HAP-1 (cell line): ENCODE measurements around the gene NLRP7.
"Not testable (repeated sequence)": the region's sequence is repeated elsewhere in the genome, so short reads cannot be mapped to it uniquely, and the experiment has no call there.

Experiments
- DNase-seq, 2 experiments: peaks; one replicate each; pipeline ENCODE4 v3.0.0-alpha.2; 2016 to 2020; ENCODE audit warnings: low spot score in 2 of 2
- H3K27me3 ChIP-seq: fragments of 250-450 bp; sonication (Bioruptor Pico); 2 replicates; pipeline ENCODE4 v1.5.1; 2020; ENCODE audit warnings: low read depth, mild to moderate bottlenecking, moderate library complexity
- H3K36me3 ChIP-seq: fragments of 250-450 bp; sonication (Bioruptor Pico); replicated peaks from 2 replicates; pipeline ENCODE4 v1.5.1; 2020; ENCODE audit warnings: mild to moderate bottlenecking
- H3K4me1 ChIP-seq: fragments of 250-450 bp; sonication (Bioruptor Pico); 2 replicates; pipeline ENCODE4 v1.5.1; 2020; ENCODE audit warnings: mild to moderate bottlenecking
- H3K4me3 ChIP-seq: fragments of 250-450 bp; sonication (Bioruptor Pico); 2 replicates; pipeline ENCODE4 v1.5.1; 2020; ENCODE audit warnings: mild to moderate bottlenecking, moderate library complexity
- H3K9me3 ChIP-seq: fragments of 250-450 bp; sonication (Bioruptor Pico); 2 replicates; pipeline ENCODE4 v1.5.1; 2020; ENCODE audit warnings: mild to moderate bottlenecking, moderate library complexity
- in situ Hi-C: fragments of 300-500 bp; cut with MboI; formaldehyde crosslinking; loops from 3 replicates; pipeline ENCODE4 v1.14.3; 2020; ENCODE audit warnings: low sequenced_read_pairs, inconsistent platforms, mixed read lengths

NLRP7 gene

DNA sequence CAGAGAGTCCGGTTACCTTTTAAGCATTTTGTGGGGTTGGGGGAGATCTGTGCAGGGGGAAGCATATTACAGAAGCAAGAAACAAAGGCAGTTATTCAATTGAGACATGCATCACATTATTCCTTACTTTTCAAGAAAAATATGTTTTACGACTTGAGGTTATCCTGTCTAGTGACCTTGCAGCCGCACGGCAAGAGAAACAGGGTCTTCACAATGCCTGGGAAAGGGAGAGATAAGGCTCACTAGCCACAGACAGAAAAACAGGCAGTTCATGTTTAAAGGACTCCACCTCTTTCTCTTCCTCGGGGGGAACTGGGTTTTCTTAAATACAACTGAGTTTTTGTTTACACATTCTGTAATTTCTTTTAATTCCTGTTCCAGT is 41.9 kb downstream of the NLRP7 start:
- DNase-seq, result no peak
- H3K27me3 ChIP-seq, result no peaks in the 10 kb centered on the region
- in situ Hi-C loops, result no loop called here
- H3K36me3 ChIP-seq, result no peaks in the 10 kb centered on the region
- no peaks in the 10 kb centered on the region for H3K9me3 ChIP-seq
- H3K4me3 ChIP-seq, result no peak overlapping the region
- no peaks in the 10 kb centered on the region for H3K4me1 ChIP-seq

DNA sequence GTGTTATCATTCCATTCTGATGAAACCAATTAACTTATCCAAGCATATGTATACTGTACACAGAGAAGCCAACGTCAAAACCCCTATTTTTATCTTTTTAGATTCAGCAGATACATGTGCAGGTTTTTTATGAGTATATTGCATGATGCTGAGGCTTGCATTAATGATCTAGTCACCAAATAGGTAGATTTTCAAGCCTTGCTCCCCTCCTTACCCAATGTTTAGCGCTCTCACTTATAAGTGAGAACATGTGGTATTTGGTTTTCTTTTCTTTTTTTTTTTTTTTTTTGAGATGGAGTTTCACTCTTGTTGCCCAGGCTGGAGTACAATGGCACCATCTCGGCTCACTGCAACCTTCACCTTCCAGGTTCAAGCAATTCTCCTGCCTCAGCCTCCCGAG is 43.1 kb downstream of the NLRP7 start:
- H3K4me1 ChIP-seq, H3K9me3 ChIP-seq, in situ Hi-C loops, H3K4me3 ChIP-seq, H3K27me3 ChIP-seq, DNase-seq, H3K36me3 ChIP-seq: not testable (repeated sequence)

DNA sequence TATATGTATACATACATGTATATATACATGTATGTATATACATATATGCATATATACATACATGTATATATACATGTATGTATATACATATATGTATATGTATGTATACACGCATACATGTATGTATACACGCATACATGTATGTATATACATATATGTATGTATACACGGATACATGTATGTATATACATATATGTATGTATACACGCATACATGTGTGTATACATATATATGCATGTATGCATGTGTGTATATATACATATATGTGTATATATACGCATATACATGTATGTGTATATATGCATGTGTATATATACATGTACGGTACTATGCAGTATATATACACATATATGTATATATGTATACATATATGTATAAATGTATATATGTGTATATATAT is 44.0 kb downstream of the NLRP7 start:
- no peak overlapping the region for H3K4me3 ChIP-seq
- in situ Hi-C loops, result no loop called here
- H3K27me3 ChIP-seq, result no peaks in the 10 kb centered on the region
- no peaks in the 10 kb centered on the region for H3K4me1 ChIP-seq
- no peaks in the 10 kb centered on the region for H3K36me3 ChIP-seq
- no peak for DNase-seq
- H3K9me3 ChIP-seq, result no peaks in the 10 kb centered on the region

DNA sequence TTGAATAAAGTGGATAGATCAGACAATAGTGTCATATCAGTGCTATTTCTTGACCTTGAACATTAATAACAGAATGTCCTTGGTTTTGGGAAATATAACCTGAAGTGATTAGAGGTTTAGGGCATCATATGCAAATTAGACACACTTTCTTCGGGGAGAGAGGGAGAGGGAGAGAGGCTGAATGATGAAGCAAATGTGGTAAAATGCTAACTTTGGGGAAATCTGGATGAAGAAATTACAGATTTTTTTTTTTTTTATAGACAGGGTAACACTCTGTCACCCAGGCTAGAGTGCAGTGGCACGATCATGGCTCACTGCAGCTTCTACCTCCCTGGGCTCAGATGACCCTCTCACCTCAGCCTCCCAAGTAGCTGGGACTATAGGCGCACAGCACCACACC is 45.3 kb downstream of the NLRP7 start:
- in situ Hi-C loops, result no loop called here
- no peak for DNase-seq
- H3K4me3 ChIP-seq, result no peak overlapping the region
- H3K9me3 ChIP-seq, result no peaks in the 10 kb centered on the region
- H3K36me3 ChIP-seq, result no peaks in the 10 kb centered on the region
- H3K27me3 ChIP-seq, result no peaks in the 10 kb centered on the region
- H3K4me1 ChIP-seq, result no peaks in the 10 kb centered on the region

DNA sequence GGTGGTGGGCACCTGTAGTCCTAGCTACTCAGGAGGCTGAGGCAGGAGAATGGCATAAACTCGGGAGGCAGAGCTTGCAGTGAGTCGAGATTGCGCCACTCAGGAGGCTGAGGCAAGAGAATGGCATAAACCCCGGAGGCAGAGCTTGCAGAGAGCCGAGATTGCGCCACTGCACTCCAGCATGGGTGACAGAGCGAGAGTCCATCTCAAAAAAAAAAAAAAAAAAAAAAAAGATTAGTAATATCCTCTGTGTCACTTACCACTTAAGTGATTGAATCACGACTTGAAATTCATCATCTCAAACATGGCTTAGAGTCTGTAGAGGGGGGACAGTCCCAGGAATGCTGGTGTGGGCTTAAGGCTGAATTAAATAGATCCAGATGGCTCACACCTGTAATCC is 46.2 kb downstream of the NLRP7 start:
- DNase-seq, in situ Hi-C loops: not testable (repeated sequence)

DNA sequence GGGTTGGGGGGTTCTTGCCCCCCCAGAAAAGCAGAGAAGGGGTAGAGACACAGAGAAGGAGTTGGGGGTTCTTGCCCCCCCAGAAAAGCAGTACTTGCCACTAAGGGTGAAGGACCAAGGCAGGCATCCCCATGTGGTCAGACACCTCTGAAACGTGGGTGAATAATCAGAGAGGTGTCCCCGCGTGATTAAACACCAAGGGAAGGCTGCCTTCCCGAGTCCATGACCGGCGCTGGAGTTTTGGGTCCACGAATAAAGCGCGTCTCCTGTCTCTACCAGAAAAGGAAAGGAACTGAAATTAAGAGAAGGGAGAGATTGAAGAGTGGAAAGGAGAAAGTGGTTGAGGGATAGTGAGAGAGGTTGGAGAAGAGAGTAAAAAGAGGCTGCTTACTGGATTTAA is 47.7 kb downstream of the NLRP7 start:
- DNase-seq, in situ Hi-C loops, H3K27me3 ChIP-seq, H3K36me3 ChIP-seq, H3K4me3 ChIP-seq, H3K9me3 ChIP-seq, H3K4me1 ChIP-seq: not testable (repeated sequence)

More for the DNA sequence above, 46.2 kb downstream of the NLRP7 start:
- H3K36me3 ChIP-seq, H3K27me3 ChIP-seq, H3K4me3 ChIP-seq, H3K4me1 ChIP-seq, H3K9me3 ChIP-seq: not testable (repeated sequence)

DNA sequence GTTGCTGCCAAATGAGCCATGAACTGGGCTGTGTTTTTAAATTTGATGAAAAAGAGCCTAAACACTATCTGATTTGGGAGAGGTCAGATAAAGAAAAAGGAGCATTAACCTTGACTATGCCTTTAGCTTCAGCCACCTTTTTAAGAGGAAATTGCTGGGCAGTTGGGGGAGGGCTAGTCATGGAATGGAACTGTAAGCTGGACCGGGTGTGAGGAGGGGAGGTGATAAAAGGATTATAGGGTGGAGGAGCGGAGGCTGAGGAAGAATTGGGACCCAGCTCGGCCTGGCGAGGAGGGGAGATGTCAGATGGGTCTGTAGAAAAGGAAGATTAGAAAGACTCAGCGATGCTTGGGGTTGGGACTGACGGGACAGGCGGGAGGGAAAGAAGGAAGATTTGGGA is 48.6 kb downstream of the NLRP7 start:
- DNase-seq, H3K36me3 ChIP-seq, H3K27me3 ChIP-seq, H3K9me3 ChIP-seq, H3K4me1 ChIP-seq, in situ Hi-C loops, H3K4me3 ChIP-seq: not testable (repeated sequence)

DNA sequence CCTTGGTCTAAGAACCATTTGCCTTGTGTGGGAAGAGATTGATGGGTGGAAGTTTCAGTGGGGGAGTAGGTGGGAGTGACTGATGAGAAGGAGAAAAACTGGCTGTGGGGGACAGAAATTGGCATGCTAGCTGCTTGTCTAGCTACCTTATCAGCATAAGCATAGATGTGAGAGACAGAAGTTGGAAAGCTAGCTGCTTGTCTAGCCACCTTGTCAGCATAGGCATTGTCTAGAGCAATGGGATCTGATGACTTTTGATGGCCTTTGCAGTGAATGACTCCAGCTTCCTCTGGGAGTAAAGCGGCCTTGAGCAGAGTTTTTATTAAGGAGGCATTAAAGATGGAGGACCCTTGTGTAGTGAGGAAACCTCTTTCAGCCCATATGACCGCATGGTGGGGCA is 51.3 kb downstream of the NLRP7 start:
- in situ Hi-C loops, result no loop called here
- Histone ChIP-seq H3K27me3 (no peaks in the 10 kb centered on the region), H3K36me3 (no peaks in the 10 kb centered on the region), H3K9me3 (no peaks in the 10 kb centered on the region), H3K4me1 (no peaks in the 10 kb centered on the region), H3K4me3 (no peak overlapping the region)
- no peak for DNase-seq

DNA sequence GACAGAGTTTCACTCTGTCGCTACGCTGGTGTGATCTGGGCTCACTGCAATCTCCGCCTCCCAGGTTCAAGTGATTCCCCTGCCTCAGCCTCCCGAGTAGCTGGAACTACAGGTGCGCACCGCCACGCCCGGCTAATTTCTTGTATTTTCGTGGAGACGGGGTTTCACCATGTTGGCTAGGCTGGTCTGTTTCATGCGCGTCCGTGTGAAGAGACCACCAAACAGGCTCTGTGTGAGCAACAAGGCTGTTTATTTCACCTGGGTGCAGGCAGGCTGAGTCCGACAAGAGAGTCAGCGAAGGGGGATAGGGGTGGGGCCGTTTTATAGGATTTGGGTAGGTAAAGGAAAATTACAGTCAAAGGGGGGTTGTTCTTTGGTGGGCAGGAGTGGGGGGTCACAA is 53.2 kb downstream of the NLRP7 start:
- H3K27me3 ChIP-seq, H3K4me3 ChIP-seq, H3K9me3 ChIP-seq, H3K36me3 ChIP-seq, H3K4me1 ChIP-seq, in situ Hi-C loops, DNase-seq: not testable (repeated sequence)

DNA sequence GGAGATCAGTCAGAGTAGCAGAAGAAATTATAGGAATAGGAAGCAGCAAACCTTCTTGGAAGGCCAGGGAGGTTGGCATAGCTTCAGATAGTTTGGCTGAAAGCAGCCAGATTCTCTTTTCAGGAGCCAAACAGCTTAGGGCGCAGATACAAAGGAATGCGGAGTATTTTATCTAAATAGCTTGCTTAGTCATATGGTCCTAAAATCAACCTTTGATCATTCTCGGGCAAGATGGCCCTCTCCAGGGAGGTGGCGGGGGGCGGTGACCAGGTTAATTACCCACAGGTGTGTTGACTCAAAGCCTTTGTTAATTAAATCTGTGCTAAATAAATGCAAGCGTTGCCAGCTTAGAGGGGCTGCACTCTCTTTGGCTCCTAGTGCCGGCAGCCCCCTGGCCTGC is 53.9 kb downstream of the NLRP7 start:
- DNase-seq, result no peak
- Histone ChIP-seq H3K27me3 (no peaks in the 10 kb centered on the region), H3K36me3 (no peaks in the 10 kb centered on the region), H3K4me3 (no peak overlapping the region), H3K4me1 (no peaks in the 10 kb centered on the region), H3K9me3 (no peaks in the 10 kb centered on the region)
- in situ Hi-C loops, result no loop called here

DNA sequence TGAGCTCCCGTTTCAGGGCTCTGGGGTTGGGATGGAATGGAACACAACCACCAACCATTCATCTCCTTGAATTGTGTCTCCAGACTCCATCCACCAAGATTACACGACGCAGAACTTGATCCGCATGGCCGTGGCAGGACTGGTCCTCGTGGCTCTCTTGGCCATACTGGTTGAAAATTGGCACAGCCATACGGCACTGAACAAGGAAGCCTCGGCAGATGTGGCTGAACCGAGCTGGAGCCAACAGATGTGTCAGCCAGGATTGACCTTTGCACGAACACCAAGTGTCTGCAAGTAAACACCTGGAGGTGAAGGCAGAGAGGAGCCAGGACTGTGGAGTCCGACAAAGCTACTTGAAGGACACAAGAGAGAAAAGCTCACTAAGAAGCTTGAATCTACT is 57.8 kb downstream of the NLRP7 start:
- in situ Hi-C loops, result no loop called here
- Histone ChIP-seq H3K9me3 (peaks cover 2% of the 10 kb centered on the region; the same call in 1 of the 2 replicates), H3K4me3 (no peak overlapping the region), H3K36me3 (no peaks in the 10 kb centered on the region), H3K27me3 (no peaks in the 10 kb centered on the region), H3K4me1 (no peaks in the 10 kb centered on the region)
- no peak for DNase-seq

DNA sequence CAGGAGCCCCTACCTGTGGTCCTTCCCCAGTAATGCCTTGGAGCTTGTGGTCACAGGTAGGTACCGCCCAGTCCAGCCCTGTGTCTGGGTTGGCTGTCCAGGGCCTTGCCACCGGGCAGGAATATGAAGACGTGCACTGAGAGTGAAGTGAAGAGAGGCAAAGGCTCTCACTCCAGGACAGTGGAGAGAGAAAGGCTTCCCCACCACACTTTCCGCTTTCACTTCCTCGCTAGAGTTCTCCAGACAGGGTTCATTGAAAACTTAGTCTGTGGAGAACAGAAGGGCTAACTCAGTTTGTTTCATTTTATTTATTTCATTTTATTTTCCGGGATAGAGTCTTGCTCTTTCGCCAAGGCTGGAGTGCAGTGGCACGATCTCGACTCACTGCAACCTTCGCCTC is 59.1 kb downstream of the NLRP7 start:
- Histone ChIP-seq H3K36me3 (no peaks in the 10 kb centered on the region), H3K9me3 (peaks cover 2% of the 10 kb centered on the region; the same call in 1 of the 2 replicates), H3K27me3 (no peaks in the 10 kb centered on the region), H3K4me1 (no peaks in the 10 kb centered on the region), H3K4me3 (no peak overlapping the region)
- DNase-seq, result no peak
- in situ Hi-C loops, result no loop called here

DNA sequence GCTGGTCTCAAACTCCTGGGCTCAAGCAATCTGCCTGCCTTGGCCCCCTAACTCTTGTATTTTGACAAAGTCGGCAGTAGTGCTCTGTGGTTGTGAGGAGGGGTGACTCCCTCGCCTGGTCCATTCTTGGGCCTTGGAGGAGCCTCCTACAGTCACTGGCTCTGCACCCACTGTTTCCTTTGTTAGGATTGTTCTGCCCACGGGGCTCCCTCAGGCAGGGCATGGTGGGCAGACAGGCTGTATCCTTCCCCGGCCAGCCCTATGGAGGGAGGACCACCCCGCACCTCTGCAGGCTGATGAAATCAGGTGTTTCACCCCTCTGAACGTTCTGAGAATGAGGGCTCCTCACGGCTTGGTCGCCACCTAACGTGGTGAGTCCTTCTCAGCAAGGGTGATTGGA is 64.1 kb downstream of the NLRP7 start:
- Histone ChIP-seq H3K27me3 (no peaks in the 10 kb centered on the region), H3K9me3 (peaks cover 2% of the 10 kb centered on the region; the same call in 1 of the 2 replicates), H3K4me3 (no peak overlapping the region), H3K36me3 (no peaks in the 10 kb centered on the region), H3K4me1 (no peaks in the 10 kb centered on the region)
- in situ Hi-C loops, result no loop called here
- no peak for DNase-seq

DNA sequence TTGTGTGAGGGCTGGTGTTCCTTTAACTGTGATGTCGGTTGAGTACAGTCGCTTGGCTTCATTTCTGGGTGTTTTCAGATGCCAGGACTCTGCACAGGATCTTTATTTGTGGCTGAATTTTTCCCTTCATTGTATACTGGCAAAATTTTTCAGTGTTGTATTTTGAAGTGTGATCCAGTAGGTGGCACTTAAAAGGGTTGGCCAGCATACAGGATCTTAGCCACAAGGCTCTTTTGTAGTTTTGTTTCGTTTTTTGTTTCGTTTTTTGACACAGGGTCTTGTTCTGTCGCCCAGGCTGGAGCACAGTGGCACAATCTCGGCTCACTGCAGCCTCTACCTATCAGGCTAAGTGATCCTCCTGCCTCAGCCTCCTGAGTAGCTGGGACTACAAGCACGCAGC is 64.6 kb downstream of the NLRP7 start:
- H3K36me3 ChIP-seq, result no peaks in the 10 kb centered on the region
- H3K4me1 ChIP-seq, result no peaks in the 10 kb centered on the region
- H3K4me3 ChIP-seq, result no peak overlapping the region
- H3K27me3 ChIP-seq, result no peaks in the 10 kb centered on the region
- no peak for DNase-seq
- peaks cover 2% of the 10 kb centered on the region; the same call in 1 of the 2 replicates for H3K9me3 ChIP-seq
- in situ Hi-C loops, result no loop called here

DNA sequence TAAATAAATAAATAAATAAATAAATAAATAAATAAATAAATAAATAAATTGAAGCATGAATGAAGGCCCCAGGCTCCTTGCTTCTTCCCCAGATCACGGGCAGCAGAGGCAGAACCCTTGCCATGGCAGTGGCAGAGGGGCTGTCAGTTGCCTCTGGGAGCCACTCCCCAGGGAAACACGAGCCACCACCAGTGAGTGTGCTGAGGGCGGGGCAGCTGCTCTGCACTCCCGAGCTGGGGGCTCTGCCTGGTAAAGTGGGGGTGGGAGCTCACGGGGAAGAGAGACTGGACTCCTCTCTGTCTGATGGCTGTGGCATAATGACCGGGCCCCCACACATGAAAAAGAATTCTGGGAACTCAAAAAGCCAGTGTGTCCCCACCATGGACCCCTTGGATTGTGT is 65.4 kb downstream of the NLRP7 start:
- H3K36me3 ChIP-seq, result no peaks in the 10 kb centered on the region
- in situ Hi-C loops, result no loop called here

More for the DNA sequence above, 65.4 kb downstream of the NLRP7 start:
- H3K4me3 ChIP-seq, result no peak overlapping the region
- no peak for DNase-seq
- H3K9me3 ChIP-seq, result peaks cover under 1% of the 10 kb centered on the region; the same call in 1 of the 2 replicates
- no peaks in the 10 kb centered on the region for H3K4me1 ChIP-seq
- H3K27me3 ChIP-seq, result no peaks in the 10 kb centered on the region
